ENCODE results near the gene LRRTM1.

LRRTM1 gene, protein sequence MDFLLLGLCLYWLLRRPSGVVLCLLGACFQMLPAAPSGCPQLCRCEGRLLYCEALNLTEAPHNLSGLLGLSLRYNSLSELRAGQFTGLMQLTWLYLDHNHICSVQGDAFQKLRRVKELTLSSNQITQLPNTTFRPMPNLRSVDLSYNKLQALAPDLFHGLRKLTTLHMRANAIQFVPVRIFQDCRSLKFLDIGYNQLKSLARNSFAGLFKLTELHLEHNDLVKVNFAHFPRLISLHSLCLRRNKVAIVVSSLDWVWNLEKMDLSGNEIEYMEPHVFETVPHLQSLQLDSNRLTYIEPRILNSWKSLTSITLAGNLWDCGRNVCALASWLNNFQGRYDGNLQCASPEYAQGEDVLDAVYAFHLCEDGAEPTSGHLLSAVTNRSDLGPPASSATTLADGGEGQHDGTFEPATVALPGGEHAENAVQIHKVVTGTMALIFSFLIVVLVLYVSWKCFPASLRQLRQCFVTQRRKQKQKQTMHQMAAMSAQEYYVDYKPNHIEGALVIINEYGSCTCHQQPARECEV

DNA sequence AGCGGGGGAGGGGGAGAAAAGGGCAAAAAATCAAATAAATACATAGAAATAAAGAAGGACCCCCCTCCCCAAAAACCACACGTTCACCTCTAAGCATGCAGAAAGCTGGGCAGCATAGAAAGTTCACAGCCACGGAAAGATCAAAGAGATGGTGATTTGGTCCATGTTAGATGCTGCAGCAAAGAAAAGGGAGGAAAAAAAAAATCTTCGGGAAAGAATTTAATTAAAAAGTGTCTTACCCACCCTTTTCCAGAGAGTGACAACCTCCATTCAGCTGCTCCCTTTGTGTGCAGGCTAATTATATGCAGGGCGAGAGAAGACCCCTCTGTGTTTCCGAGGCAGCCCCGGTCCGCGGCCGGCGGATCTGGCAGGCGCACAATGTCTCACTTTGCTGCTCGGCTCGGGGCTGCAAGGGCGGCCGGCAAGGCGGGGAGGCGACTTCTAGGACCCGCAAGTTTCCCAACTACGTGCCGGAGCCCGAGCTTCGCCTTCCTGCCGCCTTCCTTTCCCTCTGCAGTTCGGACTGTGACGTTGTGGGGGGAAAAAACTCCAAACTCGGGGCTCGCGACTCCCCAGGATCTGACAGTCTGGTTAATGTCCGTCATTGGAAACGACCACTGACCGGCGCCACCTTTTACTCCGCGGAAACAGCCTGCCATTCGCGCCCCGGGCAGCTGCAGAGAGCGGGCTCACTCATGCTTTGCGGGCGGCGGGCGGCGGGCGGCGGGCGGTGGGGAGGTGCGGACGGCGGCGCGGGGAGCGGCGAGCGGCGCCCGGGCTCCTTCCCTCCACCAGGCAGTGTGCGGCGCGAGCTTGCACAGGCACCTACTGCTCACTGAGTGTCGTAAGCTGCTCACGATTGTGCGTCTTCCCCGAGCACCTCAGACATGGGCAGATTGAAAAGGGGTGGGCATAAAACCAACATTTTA lies at the start of gene LRRTM1:
Gene LRRTM1 (minus strand): TSS at position 844 of the 929 bp plus-strand sequence. CDS start 933 bp downstream, outside the sequence.
- DNase-seq: no peak

DNA sequence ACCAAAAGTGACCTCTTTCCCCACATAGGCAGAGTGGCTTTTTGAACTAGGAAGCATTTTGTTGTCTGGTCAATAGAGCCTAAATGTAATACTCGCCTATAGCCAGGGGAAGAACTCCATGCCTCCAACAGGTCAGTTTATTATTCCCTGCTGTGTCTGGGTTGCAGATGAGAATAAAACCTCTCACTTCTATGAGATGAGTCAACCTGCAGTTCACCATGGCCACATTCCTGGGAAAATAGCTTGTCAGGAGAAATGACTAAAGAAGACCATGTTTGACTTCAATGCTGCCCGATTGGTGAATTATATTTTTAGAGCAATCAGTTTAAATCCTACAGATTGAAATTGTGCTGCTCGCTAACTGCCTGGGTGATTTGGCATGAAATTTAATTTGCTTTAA lies 46.7 kb upstream of the LRRTM1 start:
- no peak for DNase-seq

DNA sequence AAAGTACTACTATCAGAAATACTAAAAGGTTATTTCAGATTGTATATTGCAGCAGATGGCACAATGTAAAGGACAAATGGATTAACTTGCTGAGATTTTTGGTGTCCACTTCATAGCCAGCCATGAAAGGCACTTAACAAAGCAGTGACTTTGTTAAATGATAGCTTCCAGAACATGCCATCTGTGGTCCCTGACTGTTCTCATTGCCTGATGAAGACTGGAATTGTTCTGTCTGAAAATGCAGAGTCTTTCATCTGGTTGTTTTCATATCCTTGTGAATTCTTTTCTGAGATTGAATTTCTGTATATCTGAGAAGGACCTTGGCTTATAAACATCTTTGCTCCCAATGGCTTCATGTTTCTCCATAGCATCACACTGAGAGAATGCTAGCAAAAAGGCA lies 44.4 kb upstream of the LRRTM1 start:
- DNase-seq: no peak

DNA sequence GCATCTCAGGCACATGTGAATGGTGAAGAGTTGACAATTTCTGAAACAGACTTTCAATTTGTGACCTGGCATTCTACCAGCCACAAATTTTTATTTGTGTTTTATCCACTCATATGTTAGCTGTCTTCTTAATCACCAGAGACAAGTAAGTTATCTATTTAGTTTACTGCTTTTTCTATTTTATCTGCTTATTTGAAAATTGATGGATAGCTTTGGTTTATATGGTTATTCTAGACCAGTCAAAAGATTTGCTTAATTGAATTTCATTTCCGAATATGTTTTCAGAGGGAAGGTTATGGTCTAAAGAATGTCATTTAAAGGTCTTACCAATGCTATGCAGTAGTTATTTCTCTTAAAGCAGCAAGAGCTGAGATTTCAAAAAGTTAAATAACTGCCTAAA lies 43.5 kb upstream of the LRRTM1 start:
- DNase-seq: no peak

DNA sequence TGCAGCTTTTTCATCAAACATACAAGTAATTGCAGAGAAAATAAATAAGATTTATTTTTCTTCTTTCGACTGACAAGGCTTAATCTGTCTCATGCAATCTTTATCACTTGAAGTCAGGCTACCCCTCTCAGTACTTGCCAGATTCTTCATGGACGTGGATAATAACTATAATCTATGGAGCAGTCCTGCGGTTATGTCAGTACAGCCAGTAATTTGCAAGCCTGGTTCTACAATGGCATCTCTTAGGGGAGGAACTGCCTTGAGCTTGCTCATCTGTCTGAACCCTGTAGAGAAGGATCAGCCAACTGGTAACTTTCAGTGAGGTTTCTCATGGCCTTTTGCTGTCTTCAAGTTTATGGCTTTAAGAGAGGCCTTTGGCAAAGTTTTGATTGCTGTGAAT lies 35.5 kb upstream of the LRRTM1 start:
- DNase-seq: no peak

DNA sequence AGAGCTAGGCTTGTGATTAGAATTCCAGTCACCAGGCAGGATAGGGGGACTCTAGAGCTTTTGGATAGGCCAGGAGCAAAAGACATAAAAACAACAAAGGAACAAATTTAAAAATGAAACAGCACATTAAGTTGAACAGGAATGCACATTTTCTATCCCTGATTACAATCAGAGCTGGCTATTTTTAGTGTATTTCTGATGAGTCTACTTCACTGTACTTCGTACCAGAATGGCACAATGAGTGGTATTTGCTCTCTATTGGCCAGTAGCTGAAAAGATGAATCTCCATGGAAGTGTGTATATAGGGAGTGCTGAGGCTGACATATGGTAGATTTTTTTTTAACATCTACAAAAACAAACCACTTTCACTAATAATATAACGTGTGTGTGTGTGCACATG lies 34.2 kb upstream of the LRRTM1 start:
- DNase-seq: no peak

DNA sequence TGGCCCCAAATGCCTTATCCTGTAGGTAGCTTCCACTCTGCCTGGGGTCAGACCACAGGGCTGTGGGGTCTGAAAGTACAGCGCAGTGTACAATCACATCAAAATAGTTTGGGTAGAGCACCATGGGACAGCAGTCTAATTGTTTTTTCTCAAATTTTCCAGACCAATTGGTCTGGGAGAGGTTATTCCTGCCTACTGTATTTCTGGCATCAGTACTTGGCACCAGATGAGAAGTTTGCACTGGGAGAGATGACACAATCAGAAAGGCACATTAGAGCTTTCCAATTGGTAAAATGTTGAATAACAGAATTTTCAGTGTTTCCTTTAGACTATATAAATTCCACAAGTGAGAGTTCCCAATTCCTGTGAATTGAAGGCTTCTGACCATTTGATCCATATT lies 30.9 kb upstream of the LRRTM1 start:
- DNase-seq: no peak

DNA sequence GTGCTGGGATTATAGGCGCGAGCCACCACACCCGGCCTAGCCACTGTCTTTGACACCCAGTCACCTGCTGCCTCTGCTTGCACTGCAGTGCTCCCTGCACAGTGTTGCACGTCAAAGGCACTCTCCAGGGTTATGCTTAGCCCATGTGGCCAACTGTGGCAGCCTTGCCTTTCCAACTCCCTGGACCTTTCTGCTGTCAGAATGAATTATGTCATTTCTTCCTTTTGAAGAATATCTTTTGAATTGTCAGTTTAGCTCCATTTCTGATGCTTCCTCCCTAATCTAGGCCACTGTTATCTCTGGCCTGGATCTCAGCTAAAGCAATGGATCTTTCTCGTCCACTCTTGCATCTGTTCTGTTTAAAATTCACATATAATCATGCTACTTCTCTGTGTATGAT lies 29.3 kb upstream of the LRRTM1 start:
- no peak for DNase-seq

DNA sequence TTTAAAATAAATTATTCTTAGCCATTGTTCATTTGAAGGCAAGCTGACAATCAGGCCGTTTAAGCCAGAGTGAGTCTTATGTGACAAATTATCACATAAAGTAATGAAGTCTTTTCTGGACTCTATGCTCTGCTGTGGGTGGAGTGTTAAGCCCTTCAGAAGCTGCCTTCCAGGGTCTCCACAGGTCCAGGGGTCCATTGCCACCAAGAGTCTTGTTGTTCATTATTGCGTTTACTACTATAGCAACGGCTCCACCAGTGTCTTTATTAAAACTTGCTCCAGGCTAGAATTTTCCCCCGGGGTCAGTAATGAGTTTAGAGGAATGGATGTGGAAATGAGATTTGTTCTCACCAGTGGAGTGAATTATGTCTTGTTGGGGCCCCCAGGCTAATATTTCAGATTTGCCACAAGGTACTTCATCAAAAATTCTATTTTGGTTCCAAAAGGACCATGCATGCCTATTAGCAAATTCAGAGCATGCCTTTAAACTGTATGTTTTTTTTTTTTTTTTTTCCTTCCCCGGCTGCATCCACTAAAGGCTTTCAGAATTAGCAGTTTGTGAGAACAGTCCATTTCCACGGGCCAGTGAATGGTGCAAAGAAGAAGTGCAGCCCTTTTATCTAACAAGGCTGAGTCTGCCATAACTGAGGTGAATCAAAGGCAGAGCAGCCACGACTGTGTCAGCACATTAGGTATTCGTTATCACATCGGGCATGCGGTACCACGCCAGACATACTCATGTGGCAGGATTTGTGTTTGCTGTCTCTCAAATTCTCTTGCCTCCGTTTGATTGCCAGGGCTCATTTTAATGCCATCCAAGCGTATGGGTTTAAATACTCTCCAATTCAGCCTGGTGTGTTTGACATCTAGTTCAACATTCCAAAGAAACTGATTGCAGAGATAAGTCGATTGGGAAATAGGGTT lies 26.2 kb upstream of the LRRTM1 start:
- no peak for DNase-seq

DNA sequence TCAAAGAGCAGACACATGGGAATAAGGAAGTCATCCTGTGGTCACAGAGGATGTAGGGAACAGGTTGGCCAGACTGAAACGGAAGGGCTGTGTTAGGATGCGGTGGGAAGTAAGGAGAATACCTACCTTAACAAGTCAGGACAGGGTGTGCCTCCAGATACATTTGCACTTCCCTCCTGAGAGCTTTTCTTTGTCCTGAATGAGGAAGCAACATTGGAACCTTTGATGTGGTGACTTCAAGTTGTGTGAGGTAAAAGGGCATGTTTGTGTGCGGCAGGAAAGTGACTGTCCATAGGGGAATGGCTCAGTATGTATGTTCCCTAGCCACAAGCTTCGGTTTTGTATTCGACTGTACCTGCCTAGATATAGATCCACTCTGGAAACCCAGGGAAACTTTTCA lies 24.9 kb upstream of the LRRTM1 start:
- DNase-seq: no peak

DNA sequence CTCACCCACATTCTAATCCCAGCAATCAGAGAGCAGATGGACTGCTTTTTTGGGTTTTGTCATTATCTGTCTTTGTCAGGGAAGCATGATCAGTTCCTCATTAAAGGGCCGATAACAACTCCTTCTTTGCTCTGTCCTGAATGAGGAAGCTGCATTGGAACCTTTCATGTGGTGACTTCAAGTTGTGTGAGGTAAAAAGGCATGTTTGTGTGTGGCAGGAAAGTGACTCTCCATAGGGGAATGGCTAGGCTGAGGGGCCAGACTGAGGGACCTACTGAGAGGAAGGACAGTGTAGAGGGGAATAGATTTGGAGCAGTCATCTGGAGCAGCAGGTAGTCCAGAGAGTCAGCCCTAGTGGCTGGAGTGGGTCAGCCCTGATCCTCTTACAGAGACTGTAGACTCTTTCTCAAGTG lies 23.6 kb upstream of the LRRTM1 start:
- DNase-seq: no peak

DNA sequence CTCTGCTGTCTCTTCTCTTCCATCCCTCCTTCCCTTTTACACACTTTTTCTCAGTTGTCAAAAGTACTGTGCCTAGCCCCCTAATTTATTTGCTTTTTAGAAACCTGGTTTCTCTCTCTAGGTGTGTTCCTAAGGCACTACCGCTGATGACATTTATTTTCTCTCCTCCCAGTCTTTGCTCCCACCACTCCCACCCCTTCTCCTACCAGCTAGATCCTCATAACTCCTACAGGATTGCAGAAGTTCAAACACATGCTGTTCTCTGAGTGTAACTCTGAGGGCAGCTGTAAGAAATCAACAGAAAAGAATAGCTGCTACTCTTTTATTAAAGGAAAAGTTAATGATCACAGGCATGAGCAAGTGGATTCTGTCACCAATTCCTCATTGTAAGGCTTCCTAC lies 22.3 kb upstream of the LRRTM1 start:
- DNase-seq: no peak

DNA sequence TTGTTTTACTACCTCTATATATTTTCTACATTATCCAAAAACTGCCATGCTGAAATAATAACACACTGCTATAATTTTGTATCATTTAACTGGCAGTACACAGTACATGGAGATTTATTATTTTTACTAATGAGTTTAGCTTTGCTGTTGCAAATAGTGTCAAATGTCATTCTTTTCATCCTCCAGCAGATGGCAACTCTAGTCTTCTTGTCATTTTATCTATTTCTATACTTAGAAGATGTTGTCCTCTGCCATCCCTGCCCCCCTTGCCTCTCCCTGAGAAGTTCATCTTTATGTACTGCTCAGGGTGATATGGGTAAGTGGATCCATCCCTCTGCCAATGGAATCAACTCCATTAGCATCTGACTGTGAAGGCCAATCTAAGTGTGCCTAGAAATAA lies 21.7 kb upstream of the LRRTM1 start:
- DNase-seq: no peak

DNA sequence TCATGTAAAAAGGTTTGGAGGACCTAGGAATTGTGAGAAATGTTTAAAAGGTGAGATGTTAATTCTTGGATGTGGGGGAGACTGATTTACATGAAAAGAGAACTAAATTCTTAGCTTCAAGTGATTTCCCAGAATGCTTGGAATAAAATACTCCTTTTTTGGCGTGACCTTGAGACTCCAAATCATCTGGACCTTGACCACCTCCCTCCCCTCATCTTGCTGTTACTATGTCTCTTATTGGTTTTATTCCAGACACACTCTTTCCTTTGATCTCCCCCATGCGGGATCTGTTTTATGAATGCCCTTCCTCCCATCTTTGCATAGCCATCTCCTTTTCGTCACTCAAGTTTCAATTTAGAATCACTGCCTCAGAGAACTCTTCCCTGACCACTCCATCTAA lies 20.0 kb upstream of the LRRTM1 start:
- DNase-seq: no peak

DNA sequence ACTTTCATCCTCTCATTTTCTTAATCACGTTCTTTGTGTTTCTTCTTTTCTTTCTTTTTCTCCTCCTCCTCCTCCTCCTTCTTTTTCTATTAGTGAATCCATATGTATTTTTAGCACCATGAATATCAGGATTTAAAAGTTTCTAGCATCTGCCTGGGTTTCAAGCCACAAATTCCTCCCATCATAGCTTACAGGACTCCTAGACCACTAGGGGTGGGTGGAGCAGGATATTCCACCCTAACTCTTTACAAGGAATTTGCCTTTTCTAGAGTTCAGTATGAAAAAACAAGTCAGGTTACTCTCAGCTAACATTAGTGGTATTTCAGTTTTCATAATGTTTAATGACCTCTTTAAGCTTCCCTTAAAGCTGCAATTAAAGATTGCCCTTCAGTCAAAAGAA lies 19.1 kb upstream of the LRRTM1 start:
- DNase-seq: no peak

DNA sequence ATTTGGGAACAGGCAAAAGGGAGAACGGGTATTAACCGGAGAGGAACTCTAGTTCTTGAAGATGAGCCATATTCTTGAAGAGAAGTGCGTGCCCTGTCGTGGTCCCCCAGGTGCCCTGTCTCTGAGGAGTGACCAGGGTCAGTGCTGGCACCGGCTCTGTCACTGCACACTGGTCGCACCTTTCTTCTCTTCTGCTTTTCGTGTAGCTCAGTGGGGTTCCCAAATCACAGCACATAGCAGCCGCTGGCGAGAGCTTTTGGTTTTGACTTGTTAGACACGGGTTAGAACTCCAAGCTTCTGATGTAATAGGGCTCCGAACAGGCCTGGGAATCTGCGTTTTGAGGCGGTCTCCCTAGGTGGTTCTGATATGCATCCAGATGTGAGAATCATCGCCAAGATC lies 18.4 kb upstream of the LRRTM1 start:
- no peak for DNase-seq

DNA sequence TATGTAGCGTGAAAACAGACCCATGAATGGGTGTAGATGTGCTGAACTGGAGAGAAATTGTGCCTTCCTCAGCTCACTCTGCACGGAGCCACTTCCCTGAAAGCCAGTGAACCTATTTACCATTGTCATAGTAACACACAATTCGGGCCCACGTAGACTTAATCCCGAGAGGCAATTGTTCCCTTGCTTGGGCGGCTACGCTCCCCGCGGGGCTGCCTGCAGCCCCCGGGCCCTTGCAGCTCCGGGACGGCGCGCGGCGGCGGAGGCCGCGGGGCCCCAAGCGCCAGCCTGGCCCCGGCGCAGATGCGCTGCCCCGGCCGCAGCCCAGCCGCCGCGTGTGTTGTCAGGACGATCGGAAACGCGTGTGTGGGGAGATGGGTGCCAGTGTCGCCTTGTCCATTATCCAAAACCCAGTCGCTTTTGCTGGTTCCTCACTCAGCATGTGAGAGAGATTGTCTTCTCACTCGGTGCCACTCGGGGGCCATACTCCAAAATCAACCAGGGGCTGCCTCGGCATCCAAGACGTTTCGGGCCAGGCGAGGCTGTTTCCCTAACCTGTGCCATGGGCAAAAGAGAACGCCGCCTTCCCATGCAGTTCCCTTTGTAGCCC lies 17.9 kb upstream of the LRRTM1 start:
- DNase-seq: no peak

DNA sequence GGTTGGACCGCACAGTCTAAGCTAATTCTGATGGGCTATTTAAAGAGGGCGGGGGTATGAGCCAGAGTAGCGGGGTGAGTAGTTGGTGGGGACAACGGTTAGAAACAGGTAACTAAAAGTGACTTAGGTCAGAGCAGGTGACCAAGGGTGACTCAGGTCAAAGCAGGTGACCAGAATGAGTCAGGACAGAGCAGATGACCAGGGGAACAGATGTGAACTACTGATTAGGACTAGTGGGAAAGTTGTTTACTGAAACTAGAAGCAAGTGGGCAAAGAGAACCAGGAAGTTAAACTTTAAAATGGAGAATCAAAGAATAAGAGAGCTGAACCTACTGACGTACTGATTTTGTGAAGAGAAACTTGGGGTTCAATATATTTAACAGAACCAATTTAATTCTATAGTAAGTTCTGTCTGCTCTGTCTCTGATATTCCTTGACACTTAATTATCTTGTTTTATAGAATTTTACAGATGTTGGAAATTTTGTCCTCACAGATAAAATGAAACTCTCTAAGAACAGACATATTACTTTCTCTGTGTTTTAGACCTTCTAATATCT lies 7.8 kb upstream of the LRRTM1 start:
- no peak for DNase-seq

DNA sequence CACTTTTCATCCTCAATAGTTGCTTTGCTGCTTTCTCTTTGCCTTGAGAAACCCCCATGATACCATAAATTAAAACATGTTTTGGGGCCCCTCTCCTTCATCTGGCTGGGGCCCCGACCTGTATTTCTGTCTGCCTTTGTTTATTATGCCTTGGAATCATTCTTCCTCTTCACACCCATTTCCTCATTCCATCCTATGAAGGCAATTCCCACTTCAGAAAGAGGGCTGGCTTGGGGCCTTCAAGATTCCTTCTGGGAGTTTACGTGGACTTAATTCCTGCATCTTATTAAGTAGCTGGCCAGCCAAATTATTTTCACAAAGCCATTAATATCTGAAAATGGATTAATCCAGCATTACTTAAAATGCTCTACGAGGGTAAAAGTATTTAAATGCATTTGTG lies 6.8 kb upstream of the LRRTM1 start:
- no peak for DNase-seq

DNA sequence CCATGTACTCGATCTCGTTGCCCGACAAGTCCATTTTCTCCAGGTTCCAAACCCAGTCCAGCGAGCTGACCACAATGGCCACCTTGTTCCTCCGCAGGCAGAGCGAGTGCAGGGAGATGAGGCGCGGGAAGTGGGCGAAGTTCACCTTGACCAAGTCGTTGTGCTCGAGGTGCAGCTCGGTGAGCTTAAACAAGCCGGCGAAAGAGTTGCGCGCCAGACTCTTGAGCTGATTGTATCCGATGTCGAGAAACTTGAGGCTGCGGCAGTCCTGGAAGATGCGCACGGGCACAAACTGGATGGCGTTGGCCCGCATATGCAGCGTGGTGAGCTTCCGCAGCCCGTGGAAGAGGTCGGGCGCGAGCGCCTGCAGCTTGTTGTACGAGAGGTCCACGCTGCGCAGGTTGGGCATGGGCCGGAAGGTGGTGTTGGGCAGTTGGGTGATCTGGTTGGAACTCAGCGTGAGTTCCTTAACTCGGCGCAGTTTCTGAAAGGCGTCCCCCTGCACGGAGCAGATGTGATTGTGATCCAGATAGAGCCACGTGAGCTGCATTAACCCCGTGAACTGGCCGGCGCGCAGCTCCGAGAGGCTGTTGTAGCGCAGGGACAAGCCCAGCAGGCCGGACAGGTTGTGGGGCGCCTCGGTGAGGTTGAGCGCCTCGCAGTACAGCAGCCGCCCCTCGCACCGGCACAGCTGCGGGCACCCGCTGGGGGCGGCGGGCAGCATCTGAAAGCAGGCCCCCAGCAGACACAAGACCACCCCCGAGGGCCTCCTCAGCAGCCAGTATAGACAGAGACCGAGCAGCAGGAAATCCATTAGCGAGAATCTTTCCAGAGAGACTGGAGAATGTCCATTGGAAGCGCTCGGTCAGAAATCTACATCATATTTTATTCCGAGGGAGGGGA lies 1.3 kb downstream of the LRRTM1 start:
- DNase-seq: no peak
